UCSD-AML1 (cell line): Measurements from ENCODE around the gene TEDDM1.

ENCODE experiments used
- DNase-seq: peaks from one replicate; lab custom pipeline; 2025; ENCODE audit not compliant: unreplicated experiment; lab: John Stamatoyannopoulos, UW

TEDDM1 gene

GRCh38 chr1:182407724-182408123 is 7.3 kb upstream of the TEDDM1 start:
- DNase-seq, result no peak

- no peak for DNase-seq
Measured at GRCh38 chr1:182406012-182406411, 5.5 kb upstream of the TEDDM1 start.

- DNase-seq, result no peak
Measured at GRCh38 chr1:182405578-182405977, 5.1 kb upstream of the TEDDM1 start.

GRCh38 chr1:182404781-182405180 is 4.3 kb upstream of the TEDDM1 start:
- DNase-seq, result no peak

GRCh38 chr1:182397653-182398393 is 2.6 kb downstream of the TEDDM1 start:
- no peak for DNase-seq

- DNase-seq, result no peak
Measured at GRCh38 chr1:182395906-182396305, 4.6 kb downstream of the TEDDM1 start.

GRCh38 chr1:182394055-182394775 is 6.3 kb downstream of the TEDDM1 start:
- DNase-seq, result no peak

GRCh38 chr1:182392050-182393028 is 8.1 kb downstream of the TEDDM1 start:
- peak; percentile 80 for DNase-seq

- peak; percentile 96 for DNase-seq
Measured at GRCh38 chr1:182391362-182392049, 9.0 kb downstream of the TEDDM1 start, which contains the start of gene GLUL. Gene GLUL, minus strand, starts transcription at chr1:182391790. Its CDS starts 3,053 bp downstream, at chr1:182388737.

GRCh38 chr1:182391028-182391361 is 9.5 kb downstream of the TEDDM1 start:
- DNase-seq, result no peak

GRCh38 chr1:182389619-182390047 is 10.8 kb downstream of the TEDDM1 start:
- DNase-seq, result peak; percentile 22

- no peak for DNase-seq
Measured at GRCh38 chr1:182388392-182389134, 11.9 kb downstream of the TEDDM1 start.

- no peak for DNase-seq
Measured at GRCh38 chr1:182387566-182387965, 12.9 kb downstream of the TEDDM1 start.

GRCh38 chr1:182386980-182387379 is 13.5 kb downstream of the TEDDM1 start:
- DNase-seq, result no peak

GRCh38 chr1:182385885-182386853 is 14.3 kb downstream of the TEDDM1 start:
- no peak for DNase-seq

GRCh38 chr1:182384387-182384960 is 16.0 kb downstream of the TEDDM1 start:
- DNase-seq, result no peak

- DNase-seq, result no peak
Measured at GRCh38 chr1:182383934-182384333, 16.5 kb downstream of the TEDDM1 start.

- DNase-seq, result no peak
Measured at GRCh38 chr1:182383037-182383661, 17.3 kb downstream of the TEDDM1 start.
